A673 (cell line): ENCODE data around the gene ARHGAP1. TPM values are rescaled to one million over a fixed set of nuclear protein-coding genes. Genes with fewer than 3 reads are reported as not detected.

Experiments used
- BruUV-seq: library from RNA; stranded (reverse); fragments of 400-500 nt; replicated peaks from 2 replicates; lab custom pipeline; 2021; lab: Mats Ljungman, UMichigan
- CTCF ChIA-PET: fragments of 300-600 bp; sonication (Branson Sonifier 250); formaldehyde crosslinking; loops from one replicate; lab custom pipeline; 2022; ENCODE audit warnings: antibody characterized with exemption; lab: Charles Lee
- POLR2A ChIA-PET: fragments of 300-600 bp; sonication (Branson Sonifier 250); formaldehyde crosslinking; loops from one replicate; lab custom pipeline; 2022; ENCODE audit warnings: antibody characterized with exemption; ENCODE audit not compliant: low non-redundant PET; lab: Charles Lee
- DNase-seq: peaks from one replicate; pipeline ENCODE4 v3.0.0-alpha.2; 2015; ENCODE audit warnings: low spot score
- H3K27ac ChIP-seq: fragments of 200-600 bp; sonication (generic); 2 replicates; pipeline ENCODE4 v1.5.1; 2016; ENCODE audit warnings: mixed run types, low read depth, mild to moderate bottlenecking, mixed read lengths, antibody characterized with exemption, low read length; ENCODE audit not compliant: poor library complexity, severe bottlenecking
- H3K27me3 ChIP-seq: fragments of 200-600 bp; sonication (generic); replicated peaks from 2 replicates; pipeline ENCODE4 v1.6.1; 2017; ENCODE audit warnings: mixed run types, low read depth, mild to moderate bottlenecking, mixed read lengths, antibody characterized with exemption, low read length; ENCODE audit not compliant: insufficient read depth, poor library complexity
- H3K36me3 ChIP-seq: fragments of 200-600 bp; sonication (generic); 2 replicates; pipeline ENCODE4 v1.6.1; 2016; ENCODE audit warnings: mixed run types, mild to moderate bottlenecking, mixed read lengths, antibody characterized with exemption, low read length; ENCODE audit not compliant: insufficient read depth, poor library complexity, severe bottlenecking
- H3K4me1 ChIP-seq: fragments of 200-600 bp; sonication (generic); 2 replicates; pipeline ENCODE4 v1.6.1; 2017; ENCODE audit warnings: mixed run types, mild to moderate bottlenecking, mixed read lengths, antibody characterized with exemption, low read length; ENCODE audit not compliant: insufficient read depth, poor library complexity, severe bottlenecking
- H3K4me3 ChIP-seq: fragments of 200-600 bp; sonication (generic); 2 replicates; pipeline ENCODE4 v1.5.1; 2016; ENCODE audit warnings: low read depth, mixed run types, mild to moderate bottlenecking, mixed read lengths, low read length; ENCODE audit not compliant: poor library complexity, severe bottlenecking
- H3K9me3 ChIP-seq: fragments of 200-600 bp; sonication (generic); 2 replicates; pipeline ENCODE4 v1.6.1; 2016; ENCODE audit warnings: mixed run types, low read depth, mild to moderate bottlenecking, mixed read lengths, antibody characterized with exemption, low read length; ENCODE audit not compliant: poor library complexity, severe bottlenecking
- CTCF ChIP-seq: fragments of 300-800, 200-600 bp; sonication (generic); conservative IDR thresholded peaks from 2 replicates; pipeline ENCODE4 v1.5.1; 2017; ENCODE audit warnings: low read depth, mild to moderate bottlenecking, antibody characterized with exemption, low read length, moderate library complexity, mixed read lengths
- EZH2 ChIP-seq: fragments of 200-600 bp; sonication (generic); IDR thresholded peaks from 2 replicates; pipeline ENCODE4 v1.6.1; 2017; ENCODE audit warnings: borderline replicate concordance, low read depth, mild to moderate bottlenecking, mixed read lengths, antibody characterized with exemption, low read length; ENCODE audit not compliant: poor library complexity, severe bottlenecking
- intact Hi-C: fragments of 100-400 bp; cut with micrococcal nuclease; formaldehyde crosslinking; loops from one replicate; pipeline ENCODE4 v1.10.0; 2022; ENCODE audit not compliant: unreplicated experiment
- total RNA-seq: library from RNA; stranded (reverse); gene quantifications from 2 replicates; pipeline ENCODE4 v1.2.3, GENCODE V29; 2021

Gene ARHGAP1
- total RNA-seq, 1 experiment from 2014 or later, result 89.3 TPM

- no peak overlapping the region for H3K4me3 ChIP-seq
- no peak for DNase-seq
- ChIA-PET POLR2A (no interaction called here), CTCF (no interaction called here)
- no peaks in the 10 kb centered on the region for H3K27me3 ChIP-seq
- TF ChIP-seq CTCF, result no peak
- TF ChIP-seq EZH2, result no peak
- intact Hi-C loops, result no loop called here
- no peaks in the 10 kb centered on the region for H3K4me1 ChIP-seq
- no peak overlapping the region for H3K27ac ChIP-seq
- H3K36me3 ChIP-seq, result peaks cover 13% of the 10 kb centered on the region
- no peaks in the 10 kb centered on the region for H3K9me3 ChIP-seq
- no TSS peak for BruUV-seq
Observed at GRCh38 chr11:46630237-46630636, 70.2 kb downstream of the ARHGAP1 start.

- no peak for TF ChIP-seq EZH2
- TF ChIP-seq CTCF, result no peak
- no peaks in the 10 kb centered on the region for H3K9me3 ChIP-seq
- no peak overlapping the region for H3K4me3 ChIP-seq
- peaks cover 18% of the 10 kb centered on the region for H3K36me3 ChIP-seq
- ChIA-PET CTCF (no interaction called here), POLR2A (no interaction called here)
- no TSS peak for BruUV-seq
- no peaks in the 10 kb centered on the region for H3K4me1 ChIP-seq
- DNase-seq, result no peak
- intact Hi-C loops, result no loop called here
- H3K27me3 ChIP-seq, result no peaks in the 10 kb centered on the region
- no peak overlapping the region for H3K27ac ChIP-seq
Observed at GRCh38 chr11:46628961-46629360, 71.5 kb downstream of the ARHGAP1 start.

Other genes starting within 250 kb of the ARHGAP1 start
- 69.9 and 78.1 TPM in 2 replicates for gene AMBRA1, start 106.6 kb downstream of the ARHGAP1 start, total RNA-seq
- 10.1 and 11.6 TPM in 2 replicates for gene HARBI1, start 83.4 kb downstream of the ARHGAP1 start, total RNA-seq
- gene ATG13, start 83.1 kb downstream of the ARHGAP1 start, total RNA-seq, result 155 and 158 TPM in 2 replicates
- 33.9 and 40.1 TPM in 2 replicates for gene ZNF408, start 412 bp upstream of the ARHGAP1 start, total RNA-seq
- not detected in 2 replicates for gene F2, start 18.6 kb upstream of the ARHGAP1 start, total RNA-seq
- gene CKAP5, start 145.7 kb upstream of the ARHGAP1 start, total RNA-seq, result 572 and 581 TPM in 2 replicates
- gene LRP4, start 217.9 kb upstream of the ARHGAP1 start, total RNA-seq, result 31.8 and 39.6 TPM in 2 replicates
- 79.3 and 89.7 TPM in 2 replicates for gene CSTPP1, start 236.1 kb upstream of the ARHGAP1 start, total RNA-seq